Caco-2 (cell line): Measurements from ENCODE around the gene PXMP4. TPM values are rescaled to one million over a fixed set of nuclear protein-coding genes. Genes with fewer than 3 reads are reported as not detected.

Experiments
- BruUV-seq: library from RNA; stranded (reverse); fragments of 400-500 nt; replicated peaks from 2 replicates; lab custom pipeline; 2021; lab: Mats Ljungman, UMichigan
- CTCF ChIA-PET: fragments of 300-600 bp; sonication (Branson Sonifier 250); formaldehyde crosslinking; loops from one replicate; lab custom pipeline; 2022; ENCODE audit warnings: antibody characterized with exemption; lab: Charles Lee
- POLR2A ChIA-PET: fragments of 300-600 bp; sonication (Branson Sonifier 250); formaldehyde crosslinking; loops from one replicate; lab custom pipeline; 2022; ENCODE audit warnings: antibody characterized with exemption; lab: Charles Lee
- DNase-seq, 2 experiments: peaks; one replicate each; pipeline versions ENCODE4 v3.0.0 to v3.0.0-alpha.2; 2020 to 2022
- H3K27me3 ChIP-seq: replicated peaks from 2 replicates; pipeline ENCODE4 v1.6.0; 2011; ENCODE audit warnings: low read length; ENCODE audit not compliant: control insufficient read depth, insufficient read depth
- H3K36me3 ChIP-seq: 2 replicates; pipeline ENCODE4 v1.5.1; 2011; ENCODE audit warnings: low read length; ENCODE audit not compliant: control insufficient read depth, insufficient read depth
- H3K4me1 ChIP-seq: fragments of 250-450 bp; sonication (Bioruptor Pico); 2 replicates; pipeline ENCODE4 v1.5.1; 2020; ENCODE audit warnings: mild to moderate bottlenecking
- H3K4me3 ChIP-seq: 2 replicates; pipeline ENCODE4 v1.5.1; 2011; ENCODE audit warnings: low read depth, mild to moderate bottlenecking, control low read depth, low read length
- H3K9me3 ChIP-seq: fragments of 250-450 bp; sonication (Bioruptor Pico); 2 replicates; pipeline ENCODE4 v1.5.1; 2020; ENCODE audit warnings: mild to moderate bottlenecking, moderate library complexity
- H3K27ac Mint-ChIP-seq: one replicate; pipeline ENCODE4 v1.8.0; 2022; ENCODE audit warnings: mixed read lengths; ENCODE audit not compliant: unreplicated experiment
- H3K27me3 Mint-ChIP-seq: one replicate; pipeline ENCODE4 v1.8.0; 2022; ENCODE audit warnings: mixed read lengths; ENCODE audit not compliant: insufficient read depth, unreplicated experiment
- H3K36me3 Mint-ChIP-seq: one replicate; pipeline ENCODE4 v1.8.0; 2022; ENCODE audit warnings: mild to moderate bottlenecking, mixed read lengths; ENCODE audit not compliant: insufficient read depth, unreplicated experiment
- H3K4me1 Mint-ChIP-seq: one replicate; pipeline ENCODE4 v1.8.0; 2022; ENCODE audit warnings: low read depth, mixed read lengths; ENCODE audit not compliant: unreplicated experiment
- H3K4me3 Mint-ChIP-seq: one replicate; pipeline ENCODE4 v1.8.0; 2022; ENCODE audit warnings: mild to moderate bottlenecking, moderate library complexity, mixed read lengths; ENCODE audit not compliant: unreplicated experiment
- H3K9me3 Mint-ChIP-seq: one replicate; pipeline ENCODE4 v1.8.0; 2022; ENCODE audit warnings: mixed read lengths; ENCODE audit not compliant: unreplicated experiment
- intact Hi-C: fragments of 100-400 bp; cut with micrococcal nuclease; formaldehyde crosslinking; loops from one replicate; pipeline ENCODE4 v1.10.0; 2022; ENCODE audit not compliant: unreplicated experiment
- total RNA-seq: library from RNA; stranded (reverse); gene quantifications from 2 replicates; pipeline ENCODE4 v1.2.3, GENCODE V29; 2022
- TF ChIP-seq, protein P1 (sequence below), 2 experiments: fragments of 200-600 bp in 1 of 2; IDR thresholded peaks; 1 replicate in 1 of 2; 2 replicates in 1 of 2; pipeline versions ENCODE4 v1.5.1 to v1.8.0; 2011 to 2022; ENCODE audit warnings: antibody characterized with exemption in 1 of 2, control low read depth in 1 of 2, inconsistent platforms in 1 of 2, low read depth in 1 of 2, low read length in 1 of 2, mild to moderate bottlenecking in 1 of 2, moderate library complexity in 1 of 2; ENCODE audit not compliant: insufficient read depth in 1 of 2, severe bottlenecking in 1 of 2, unreplicated experiment in 1 of 2

PXMP4 gene
- total RNA-seq, 1 experiment from 2014 or later, result 39.5 TPM

- H3K27me3 ChIP-seq, result no peaks in the 10 kb centered on the region
- H3K27ac Mint-ChIP-seq, result peak overlapping the region; percentile 73
- no peak for DNase-seq
- H3K4me3 Mint-ChIP-seq, result peak overlapping the region; percentile 99
- no TSS peak for BruUV-seq
- TF ChIP-seq, protein P1, sequence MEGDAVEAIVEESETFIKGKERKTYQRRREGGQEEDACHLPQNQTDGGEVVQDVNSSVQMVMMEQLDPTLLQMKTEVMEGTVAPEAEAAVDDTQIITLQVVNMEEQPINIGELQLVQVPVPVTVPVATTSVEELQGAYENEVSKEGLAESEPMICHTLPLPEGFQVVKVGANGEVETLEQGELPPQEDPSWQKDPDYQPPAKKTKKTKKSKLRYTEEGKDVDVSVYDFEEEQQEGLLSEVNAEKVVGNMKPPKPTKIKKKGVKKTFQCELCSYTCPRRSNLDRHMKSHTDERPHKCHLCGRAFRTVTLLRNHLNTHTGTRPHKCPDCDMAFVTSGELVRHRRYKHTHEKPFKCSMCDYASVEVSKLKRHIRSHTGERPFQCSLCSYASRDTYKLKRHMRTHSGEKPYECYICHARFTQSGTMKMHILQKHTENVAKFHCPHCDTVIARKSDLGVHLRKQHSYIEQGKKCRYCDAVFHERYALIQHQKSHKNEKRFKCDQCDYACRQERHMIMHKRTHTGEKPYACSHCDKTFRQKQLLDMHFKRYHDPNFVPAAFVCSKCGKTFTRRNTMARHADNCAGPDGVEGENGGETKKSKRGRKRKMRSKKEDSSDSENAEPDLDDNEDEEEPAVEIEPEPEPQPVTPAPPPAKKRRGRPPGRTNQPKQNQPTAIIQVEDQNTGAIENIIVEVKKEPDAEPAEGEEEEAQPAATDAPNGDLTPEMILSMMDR (IDR thresholded peaks at IDR 0.05; ENCODE audit: insufficient read depth in 1 of 2, low read depth in 1 of 2, low read length in 1 of 2, severe bottlenecking in 1 of 2, unreplicated experiment in 1 of 2), result no peak
- POLR2A ChIA-PET, result interaction anchor here (0.6 to 1.0 kb wide), 4 partner anchors 9 to 22 kb away, joined by 4 read pairs; partner anchors contain the start of gene ACTL10
- no peaks in the 10 kb centered on the region for H3K27me3 Mint-ChIP-seq
- H3K9me3 ChIP-seq, result no peaks in the 10 kb centered on the region
- H3K36me3 ChIP-seq, result peaks cover 8% of the 10 kb centered on the region
- H3K36me3 Mint-ChIP-seq, result peaks cover 68% of the 10 kb centered on the region
- H3K4me1 Mint-ChIP-seq, result peaks cover 31% of the 10 kb centered on the region
- H3K9me3 Mint-ChIP-seq, result no peaks in the 10 kb centered on the region
- H3K4me1 ChIP-seq, result peaks cover 18% of the 10 kb centered on the region
- CTCF ChIA-PET, result interaction anchor here (0.5 to 1.9 kb wide), 3 partner anchors 9 to 489 kb away, joined by 3 to 8 read pairs (median 3); partner anchors contain the start of gene ACTL10
- peak overlapping the region; percentile 85 for H3K4me3 ChIP-seq
- intact Hi-C loops, result no loop called here
Measured at GRCh38 chr20:33675136-33675959, 44.8 kb downstream of the PXMP4 start.

DNA sequence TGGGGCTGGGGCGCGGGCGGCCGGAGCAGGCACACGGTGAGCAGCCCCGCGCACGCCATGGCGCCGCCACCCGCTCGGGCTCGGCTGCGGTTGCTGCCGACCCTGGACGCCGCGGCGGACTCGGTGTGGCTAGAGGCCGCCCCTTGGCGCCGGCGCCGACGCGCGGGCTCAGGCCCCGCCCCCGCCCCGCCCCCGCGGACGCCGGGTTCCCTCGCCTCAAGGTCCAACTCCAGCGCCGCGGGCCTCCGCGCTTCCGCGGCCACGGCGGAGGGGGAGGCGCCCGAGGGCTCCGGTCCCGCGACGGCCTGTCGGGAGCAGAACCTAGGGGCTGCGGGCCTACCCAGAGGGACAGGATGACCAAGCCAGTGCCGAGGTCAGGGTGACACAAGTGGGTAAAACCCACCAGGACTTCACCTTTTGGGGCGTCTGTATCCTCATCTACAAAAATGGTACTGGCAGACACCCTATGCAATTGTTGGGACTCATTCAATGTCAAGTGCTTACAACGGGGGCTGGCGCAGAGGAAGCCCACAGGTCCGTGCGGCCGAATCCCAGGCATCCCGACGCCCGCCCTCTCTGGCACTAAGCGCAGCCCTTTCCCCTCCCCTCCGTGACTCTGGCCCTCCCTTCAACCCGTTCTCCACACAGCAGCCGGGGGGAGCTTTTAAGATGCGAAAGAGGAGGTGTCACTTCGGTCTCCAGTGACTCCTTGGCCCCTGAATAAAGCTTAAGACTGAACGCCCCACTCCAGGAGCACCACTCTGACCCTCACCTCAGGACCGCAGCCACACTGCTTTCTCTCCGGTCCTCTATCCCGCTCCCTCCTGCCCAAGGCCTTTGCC is 45.6 kb downstream of the PXMP4 start, which contains the start of gene NECAB3:
Gene NECAB3 (minus strand): TSS at position 135 of the 842 bp plus-strand sequence. CDS start 76 bp downstream, at position 59.
- peak within 1 kb of the TSS; percentile 98 for H3K27ac Mint-ChIP-seq
- no peaks in the 10 kb centered on the region for H3K27me3 Mint-ChIP-seq
- no peaks in the 10 kb centered on the region for H3K9me3 ChIP-seq
- peaks cover 8% of the 10 kb centered on the region for H3K36me3 ChIP-seq
- intact Hi-C loops, result loop anchor here (1.0 to 5.0 kb wide), 5 partner anchors 8 to 138 kb away; partner anchors contain the start of genes ACTL10, CHMP4B, E2F1 and PXMP4
- H3K4me3 ChIP-seq, result peak within 1 kb of the TSS; percentile 85
- CTCF ChIA-PET, result interaction anchor here (1.0 to 1.9 kb wide), 2 partner anchors 8 to 58 kb away, joined by 3 to 8 read pairs; partner anchors contain the start of gene ACTL10
- H3K9me3 Mint-ChIP-seq, result no peaks in the 10 kb centered on the region
- peaks cover 18% of the 10 kb centered on the region for H3K4me1 ChIP-seq
- no peaks in the 10 kb centered on the region for H3K27me3 ChIP-seq
- DNase-seq, result peak; percentile 91 to 98
- H3K36me3 Mint-ChIP-seq, result peaks cover 67% of the 10 kb centered on the region
- peak within 1 kb of the TSS; percentile 99 for H3K4me3 Mint-ChIP-seq
- TSS peak; percentile 54 for BruUV-seq
- POLR2A ChIA-PET, result interaction anchor here (0.5 to 1.0 kb wide), 6 partner anchors 8 to 185 kb away, joined by 3 to 4 read pairs (median 4); partner anchors contain the start of genes ACTL10 and CBFA2T2
- TF ChIP-seq, protein P1 (IDR thresholded peaks at IDR 0.05; ENCODE audit: insufficient read depth in 1 of 2, low read depth in 1 of 2, low read length in 1 of 2, severe bottlenecking in 1 of 2, unreplicated experiment in 1 of 2), result no peak
- H3K4me1 Mint-ChIP-seq, result peaks cover 39% of the 10 kb centered on the region
